Stimulated activated CD8-positive, alpha-beta memory T cell treated with anti-CD3 and anti-CD28 coated beads, Interleukin-12 subunit alpha, Interleukin-12 subunit beta, amount 100 ng/mL, for 1 hour (primary cell): ENCODE results near the gene CAT.
"Not testable (repeated sequence)": the region's sequence is repeated elsewhere in the genome, so short reads cannot be mapped to it uniquely, and the experiment has no call there.

Experiments
- DNase-seq: peaks from one replicate; pipeline ENCODE4 v3.0.0-alpha.2; 2020; ENCODE audit warnings: low read depth

CAT gene

DNA sequence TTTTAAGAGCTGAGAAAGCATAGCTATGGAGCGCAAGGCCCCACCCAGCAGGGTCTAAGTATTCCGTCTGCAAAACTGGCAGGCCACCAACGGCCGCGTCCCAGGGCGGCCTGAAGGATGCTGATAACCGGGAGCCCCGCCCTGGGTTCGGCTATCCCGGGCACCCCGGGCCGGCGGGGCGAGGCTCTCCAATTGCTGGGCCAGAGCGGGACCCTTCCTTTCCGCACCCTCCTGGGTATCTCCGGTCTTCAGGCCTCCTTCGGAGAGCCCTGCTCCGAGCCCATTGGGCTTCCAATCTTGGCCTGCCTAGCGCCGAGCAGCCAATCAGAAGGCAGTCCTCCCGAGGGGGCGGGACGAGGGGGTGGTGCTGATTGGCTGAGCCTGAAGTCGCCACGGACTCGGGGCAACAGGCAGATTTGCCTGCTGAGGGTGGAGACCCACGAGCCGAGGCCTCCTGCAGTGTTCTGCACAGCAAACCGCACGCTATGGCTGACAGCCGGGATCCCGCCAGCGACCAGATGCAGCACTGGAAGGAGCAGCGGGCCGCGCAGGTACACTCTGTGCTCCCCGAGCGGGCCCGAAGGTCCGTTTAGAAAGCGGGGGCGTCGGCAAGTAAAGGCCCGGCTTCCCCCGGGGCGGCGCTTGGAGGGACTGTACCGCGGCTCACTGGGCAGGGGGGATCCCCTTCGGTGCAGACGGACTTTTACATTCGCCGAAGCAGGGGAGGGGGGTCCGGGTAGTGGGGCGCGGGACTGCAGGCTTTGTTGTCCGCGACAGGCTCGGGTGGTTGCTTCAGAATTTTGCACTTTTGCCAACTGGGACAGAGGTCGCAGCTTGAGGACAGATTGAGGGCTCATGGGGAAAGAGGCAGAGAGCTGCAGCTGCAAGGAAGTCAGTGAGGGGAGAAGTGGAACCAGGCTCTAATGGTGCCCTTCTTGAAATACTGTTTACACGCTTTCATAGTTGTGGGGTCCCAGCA is at the start of gene CAT:
Gene CAT (plus strand): TSS at position 406 of the 979 bp plus-strand sequence. CDS start 80 bp downstream, at position 486.
- DNase-seq: peak; percentile 96

DNA sequence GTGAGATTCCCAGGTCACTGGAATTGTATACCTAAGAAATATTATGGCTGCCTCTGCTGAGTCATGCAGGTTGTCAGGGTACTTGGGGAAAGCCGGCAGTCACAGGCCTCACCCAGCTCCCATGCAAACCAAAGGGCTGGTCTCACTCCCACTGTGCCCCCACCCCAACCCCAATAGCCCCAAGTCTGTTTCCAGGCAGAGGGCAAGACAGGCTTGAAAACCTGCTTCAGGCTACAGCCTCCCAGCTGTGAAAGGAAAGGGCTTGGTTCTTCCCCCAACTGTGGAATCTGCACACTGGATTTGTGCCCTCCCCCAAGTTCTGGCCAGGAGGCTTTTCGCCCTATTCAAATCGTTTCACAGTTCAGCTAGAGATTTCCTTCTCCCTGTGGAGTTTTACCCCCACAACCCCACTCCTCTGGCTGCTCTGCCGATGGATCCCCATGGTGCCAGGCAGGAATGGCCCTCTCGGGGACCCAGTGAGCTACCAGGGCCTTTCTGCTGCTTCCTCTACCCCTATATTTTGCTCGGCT is 43.9 kb upstream of the CAT start:
- no peak for DNase-seq

DNA sequence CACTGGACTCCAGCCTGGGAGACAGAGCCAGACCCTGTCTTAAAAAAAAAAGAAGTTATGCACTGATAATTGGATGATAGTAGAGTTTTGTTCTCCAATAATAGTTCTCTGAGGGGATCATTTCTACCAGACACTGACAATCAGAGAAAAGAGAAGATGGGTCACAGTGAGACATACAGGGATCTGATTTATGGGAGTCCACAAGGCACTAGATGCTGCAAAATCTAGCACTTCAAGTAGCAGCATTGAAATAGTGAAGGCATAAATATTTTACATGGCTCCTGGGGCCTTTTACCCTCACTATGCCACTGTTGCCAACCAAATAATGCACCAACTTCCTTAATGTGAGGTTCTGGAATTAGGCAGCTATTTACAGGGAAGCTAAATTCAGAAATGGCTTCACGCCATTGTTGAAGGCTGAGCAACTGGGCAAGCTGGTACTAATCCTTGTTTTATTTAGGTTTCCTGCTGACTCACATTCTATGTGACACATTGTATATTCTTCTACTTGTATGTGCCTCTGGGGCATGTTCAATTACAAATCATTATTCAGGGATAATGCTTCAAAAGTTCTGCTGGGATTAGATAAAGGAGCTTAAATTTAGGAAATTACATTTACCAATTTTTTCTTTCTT is 42.7 kb upstream of the CAT start:
- no peak for DNase-seq

DNA sequence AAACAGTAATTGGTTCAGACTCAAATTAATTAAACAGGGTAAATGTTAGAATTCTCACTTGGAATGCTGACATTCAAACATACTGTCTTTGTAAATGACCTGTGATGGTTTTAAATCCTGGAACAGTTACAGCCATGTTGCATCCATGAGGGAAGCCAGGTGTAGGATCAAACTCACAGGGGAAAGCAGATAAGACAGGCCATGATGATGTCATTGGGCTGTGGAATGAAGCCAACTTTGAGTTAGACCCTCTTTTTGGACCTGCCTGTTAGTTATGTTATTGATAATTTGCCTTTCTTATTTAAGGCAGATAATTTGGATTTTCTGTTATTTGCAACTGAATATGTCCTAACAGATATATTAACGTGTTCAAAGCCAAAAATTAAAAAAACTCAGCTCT is 41.6 kb upstream of the CAT start:
- DNase-seq: no peak

DNA sequence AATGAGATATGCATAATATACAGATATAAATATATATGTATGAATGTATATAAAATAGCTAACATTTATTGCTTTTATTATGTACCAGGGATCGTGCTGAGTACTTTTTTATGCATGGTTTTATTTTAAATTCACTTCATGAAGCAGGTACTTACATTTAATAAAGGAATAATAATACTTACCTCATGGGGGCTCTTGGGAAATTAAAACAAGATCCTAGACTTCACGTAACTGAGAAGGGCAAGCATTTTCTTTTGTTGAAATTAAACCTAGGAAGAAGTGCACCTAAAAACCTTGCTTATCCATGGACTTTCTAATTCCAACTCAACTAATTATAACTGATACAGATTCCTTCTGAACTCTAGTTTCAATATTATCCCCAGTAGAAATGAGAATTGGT is 40.9 kb upstream of the CAT start:
- no peak for DNase-seq

DNA sequence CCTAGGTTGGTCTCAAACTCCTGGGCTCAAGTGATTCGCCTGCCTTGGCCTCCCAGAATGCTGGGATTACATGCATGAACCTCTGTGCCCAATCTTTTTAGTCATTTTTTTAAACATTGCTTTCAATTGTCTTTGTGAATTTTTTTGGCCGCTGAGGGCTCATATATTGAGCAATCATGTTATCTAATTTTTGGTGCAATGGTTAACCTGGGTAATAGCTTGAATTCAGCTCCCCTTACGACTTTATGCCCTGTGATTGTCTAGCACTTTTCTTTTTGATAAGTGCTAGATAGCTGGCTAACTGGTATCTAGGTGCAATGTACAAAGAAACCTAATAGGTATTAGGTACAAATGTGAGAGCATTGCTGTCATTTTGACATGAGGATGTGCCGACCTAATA is 35.3 kb upstream of the CAT start:
- DNase-seq: no peak

DNA sequence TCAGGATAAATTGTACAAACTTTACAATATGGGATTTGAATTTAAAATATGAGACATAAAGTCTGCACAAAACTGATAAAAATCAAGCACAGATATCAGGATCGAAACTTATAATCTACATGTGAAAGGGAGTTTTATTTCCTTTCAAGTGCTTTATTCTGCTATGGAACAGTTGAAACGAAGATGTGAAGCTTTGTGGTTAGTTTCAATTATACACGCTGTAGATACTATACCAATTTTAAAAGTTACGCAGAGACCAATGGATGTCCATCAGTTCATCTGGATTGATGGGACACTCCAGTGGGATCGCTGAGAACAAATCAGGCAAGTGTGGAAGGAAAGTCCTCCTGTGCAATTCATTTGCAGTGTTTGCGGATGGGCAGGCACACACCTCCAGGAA is 34.5 kb upstream of the CAT start:
- no peak for DNase-seq

DNA sequence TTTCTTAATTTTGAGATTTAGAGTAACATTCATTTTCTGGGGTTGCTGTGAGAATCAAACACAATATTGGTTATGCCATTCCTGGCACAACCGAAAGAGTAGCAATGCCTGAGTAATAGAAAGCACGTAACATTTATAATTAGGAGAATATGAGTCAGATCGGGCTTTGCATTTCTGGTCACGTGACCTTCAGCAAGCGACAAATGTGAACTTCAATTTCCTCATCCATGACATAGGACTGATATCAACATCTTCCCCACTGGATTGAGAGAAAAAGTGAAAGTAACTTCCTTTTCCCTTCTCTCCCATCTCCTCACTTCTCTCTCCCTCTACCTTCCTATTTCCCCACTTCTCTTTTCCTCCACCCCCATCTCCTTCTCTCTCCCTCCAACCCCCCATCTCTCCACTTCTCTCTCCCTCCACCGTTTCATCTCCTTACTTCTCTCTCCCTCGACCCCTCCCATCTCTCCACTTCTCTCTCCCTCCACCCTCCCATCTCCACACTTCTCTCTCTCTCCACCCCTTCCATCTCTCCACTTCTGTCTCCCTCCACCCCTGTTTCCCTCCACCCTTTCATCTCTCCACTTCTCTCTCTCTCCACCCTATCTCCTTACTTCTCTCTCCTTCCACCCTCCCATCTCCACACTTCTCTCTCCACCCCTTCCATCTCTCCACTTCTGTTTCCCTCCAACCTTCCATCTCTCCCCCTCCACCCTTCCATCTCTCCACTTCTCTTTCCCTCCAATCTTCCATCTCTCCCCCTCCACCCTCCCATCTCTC is 33.5 kb upstream of the CAT start:
- DNase-seq: no peak

DNA sequence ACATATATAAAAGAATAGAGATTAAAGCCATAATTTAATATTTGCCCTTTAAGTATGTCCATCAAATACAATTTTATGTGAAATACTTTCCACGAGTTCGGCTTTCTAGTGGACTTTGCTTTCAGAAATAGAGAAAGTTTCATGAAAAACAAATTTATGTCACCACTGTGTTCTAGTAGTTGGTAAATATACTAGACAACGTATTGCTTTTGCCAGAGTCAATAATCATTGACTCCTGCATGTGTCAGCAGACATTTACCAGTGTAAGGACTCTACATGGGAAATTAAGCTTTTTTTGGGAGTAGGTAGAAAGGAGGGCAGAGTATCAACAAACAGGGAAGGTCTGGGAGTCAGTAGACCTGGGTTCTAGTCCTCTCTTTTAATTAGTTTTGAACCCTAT is 32.3 kb upstream of the CAT start:
- DNase-seq: no peak

DNA sequence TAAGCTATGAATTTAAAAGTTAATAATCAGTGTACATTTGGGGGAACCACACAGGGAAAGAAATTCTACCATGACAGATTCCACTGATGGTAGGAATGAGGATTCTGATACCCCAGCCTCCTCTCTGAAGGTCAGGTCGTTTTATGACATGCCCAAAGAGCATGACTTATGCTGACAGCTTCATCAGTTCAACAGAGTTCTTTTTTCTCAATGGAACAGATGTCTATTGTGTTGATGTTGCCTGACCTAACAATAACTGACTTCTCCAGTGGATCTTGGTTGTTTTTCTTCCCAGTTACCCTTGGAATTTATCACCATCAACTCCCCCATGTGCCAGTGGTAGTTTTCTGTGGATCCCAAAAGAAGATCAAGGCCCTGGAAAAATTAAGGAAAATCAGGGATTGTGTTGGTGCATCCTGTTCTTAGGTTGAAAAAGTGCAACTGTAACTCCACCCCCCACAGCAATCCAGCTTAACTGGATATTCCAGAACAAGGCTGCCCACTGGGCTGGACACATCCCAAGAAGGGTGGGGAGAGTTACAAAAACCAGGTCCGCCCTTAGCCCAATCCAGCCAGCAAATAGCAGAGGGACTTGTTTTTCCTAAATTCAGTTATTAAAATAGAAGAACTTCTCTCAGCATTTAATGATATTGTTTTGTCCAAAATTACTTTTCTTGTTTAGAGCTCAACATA is 31.5 kb upstream of the CAT start:
- no peak for DNase-seq

DNA sequence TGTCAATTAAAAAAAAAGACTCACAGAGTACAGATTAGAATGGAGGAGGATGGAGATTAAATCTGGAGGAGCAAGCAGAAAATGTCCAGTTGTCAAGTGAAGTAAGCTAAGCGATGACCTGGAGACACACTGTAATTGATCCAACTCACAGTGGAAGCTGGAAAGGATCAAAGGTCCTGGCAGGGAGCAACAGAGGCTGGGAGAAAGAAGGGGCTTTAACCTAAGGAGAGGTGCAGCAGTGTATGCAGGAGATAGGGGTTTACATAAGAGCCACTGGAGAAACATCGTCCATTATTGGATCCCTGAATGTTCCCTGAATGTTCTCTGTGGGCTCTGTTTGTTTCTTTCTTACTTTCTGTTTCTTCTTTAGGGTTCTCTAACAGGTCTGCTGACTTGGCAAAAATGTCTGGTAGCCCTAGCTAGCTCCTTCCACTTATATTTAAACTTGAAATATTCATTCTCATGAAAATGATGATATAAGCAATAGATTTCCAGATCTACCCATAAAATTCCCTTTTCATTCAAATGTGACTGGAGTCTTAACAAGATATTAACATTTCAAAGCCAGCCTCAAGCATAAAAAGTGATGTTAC is 30.1 kb upstream of the CAT start:
- no peak for DNase-seq

DNA sequence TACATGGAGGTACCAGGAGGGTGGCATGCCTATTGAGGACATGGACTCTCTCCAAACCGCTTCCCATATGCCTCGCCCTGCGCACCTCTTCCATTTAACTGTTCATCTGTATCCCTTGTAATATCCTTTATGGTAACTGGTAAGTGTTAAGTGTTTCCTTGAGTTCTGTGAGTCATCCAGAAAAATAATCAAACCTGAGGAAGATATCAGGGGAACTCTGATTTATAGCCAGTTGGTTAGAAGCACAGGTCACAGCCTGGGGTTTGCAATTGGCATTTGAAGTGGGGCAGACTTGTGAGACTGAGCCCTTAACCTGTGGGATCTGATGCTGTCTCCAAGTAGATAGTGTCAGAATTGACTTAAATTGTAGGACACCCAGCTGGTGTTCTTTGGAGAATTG is 27.6 kb upstream of the CAT start:
- DNase-seq: no peak

DNA sequence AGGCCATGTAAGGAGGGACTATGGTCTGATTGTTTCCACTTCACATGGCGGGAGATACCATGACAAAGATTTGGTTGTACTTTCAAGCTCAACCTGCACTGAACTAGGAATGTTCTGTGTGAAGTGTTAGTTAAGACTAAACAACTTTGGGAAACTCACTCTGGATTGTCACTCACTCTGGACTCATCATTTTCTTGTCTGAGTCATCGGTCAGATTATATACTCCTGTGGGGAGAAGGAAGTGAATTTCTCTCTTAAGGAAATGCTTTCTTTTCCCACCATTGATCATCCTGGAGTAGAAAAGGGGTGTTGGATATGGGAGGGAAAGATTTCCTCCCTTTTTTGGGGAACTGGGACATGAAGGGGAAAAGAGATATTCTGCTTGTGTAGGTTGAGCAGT is 26.9 kb upstream of the CAT start:
- no peak for DNase-seq

DNA sequence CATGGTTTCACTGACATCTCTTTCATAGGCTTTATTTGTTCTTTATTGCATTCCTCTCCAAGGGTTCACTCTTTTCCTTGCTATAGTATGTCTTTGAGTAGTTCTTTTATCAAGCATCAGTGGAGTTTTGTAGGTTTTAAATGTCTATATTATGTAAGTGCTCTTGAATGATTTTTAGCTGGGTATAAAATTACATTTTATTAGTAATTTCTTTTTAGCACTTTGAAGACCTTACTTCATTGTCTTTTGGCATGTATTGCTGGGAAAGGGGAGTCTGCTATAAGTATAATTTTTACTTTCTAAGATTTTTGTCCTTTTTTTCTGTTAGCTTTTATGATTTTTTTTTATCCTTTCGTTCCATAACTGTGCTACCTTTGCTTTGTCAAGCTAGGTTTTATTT is 25.5 kb upstream of the CAT start:
- DNase-seq: no peak

DNA sequence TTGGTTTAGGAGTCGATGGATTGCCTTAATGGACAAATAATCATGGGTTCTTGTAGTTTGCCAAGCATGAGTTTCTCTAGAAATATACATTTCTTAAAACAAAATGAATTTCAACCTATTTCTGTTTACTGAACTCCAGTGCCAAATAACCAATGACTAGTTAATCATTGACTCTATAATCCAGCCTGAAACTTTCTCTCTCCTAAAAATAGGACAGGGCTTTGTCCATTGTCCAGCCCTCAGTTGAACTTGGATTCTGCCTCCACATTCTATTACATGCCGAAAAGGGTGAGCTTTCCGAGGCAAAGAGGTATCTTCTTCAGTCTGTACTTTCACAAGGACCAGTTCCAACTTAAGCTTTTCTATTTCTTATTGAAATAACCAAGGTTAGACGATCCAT is 23.2 kb upstream of the CAT start:
- DNase-seq: no peak

DNA sequence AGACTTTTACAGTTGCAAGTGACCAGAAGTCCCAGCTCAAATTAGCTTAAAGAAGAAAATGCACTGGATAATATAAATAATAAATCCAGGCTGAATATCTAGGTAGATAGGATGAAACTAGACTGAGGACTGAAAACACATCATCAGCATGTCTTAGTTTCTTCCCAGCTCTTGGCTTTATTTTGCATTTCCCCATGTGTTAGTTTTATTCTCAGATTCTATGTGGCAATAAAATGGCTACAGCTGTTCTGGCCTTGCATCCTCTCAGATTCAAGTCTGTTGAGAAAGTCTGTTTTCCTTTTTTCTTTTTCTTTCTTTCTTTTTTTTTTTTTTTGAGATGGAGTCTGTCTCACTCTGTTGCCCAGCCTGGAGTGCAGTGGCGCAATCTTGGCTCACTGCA is 22.6 kb upstream of the CAT start:
- DNase-seq: no peak

DNA sequence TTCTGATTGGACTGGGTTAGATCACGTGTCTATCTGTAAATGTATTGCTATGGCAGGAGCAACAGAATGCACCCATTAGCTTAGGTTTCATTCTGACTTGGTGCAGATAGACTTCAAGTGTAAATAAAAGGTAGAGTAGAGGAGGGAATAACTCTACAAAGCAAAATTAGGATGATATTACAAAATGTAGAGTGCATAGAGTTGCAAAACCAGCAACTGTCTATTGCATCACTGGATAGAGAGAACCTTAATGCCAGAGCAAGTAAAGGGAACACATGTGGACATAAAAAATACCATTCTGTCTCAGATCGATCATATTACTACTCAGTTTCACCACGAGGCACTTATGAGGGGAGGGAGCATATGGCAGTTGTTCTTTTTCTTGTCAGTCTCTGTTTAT is 22.0 kb upstream of the CAT start:
- DNase-seq: no peak

DNA sequence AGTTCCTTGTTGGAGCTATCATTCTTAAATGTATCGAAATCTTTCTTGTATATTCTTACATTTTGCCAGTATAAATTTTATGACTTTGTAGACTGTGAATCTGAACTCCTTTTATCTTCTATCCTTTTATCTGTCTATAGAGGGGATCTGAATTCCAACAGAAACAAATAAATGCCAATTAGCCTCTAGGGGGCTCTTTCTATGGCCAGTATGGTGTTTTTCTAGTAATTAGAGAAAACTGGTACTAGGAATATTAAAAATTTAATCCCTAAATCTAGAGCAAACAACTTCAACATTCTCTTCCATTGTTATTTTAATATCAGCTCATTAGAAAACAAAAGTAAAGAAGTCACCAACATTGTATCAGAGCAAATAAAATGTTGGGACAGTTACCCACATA is 21.5 kb upstream of the CAT start:
- no peak for DNase-seq

DNA sequence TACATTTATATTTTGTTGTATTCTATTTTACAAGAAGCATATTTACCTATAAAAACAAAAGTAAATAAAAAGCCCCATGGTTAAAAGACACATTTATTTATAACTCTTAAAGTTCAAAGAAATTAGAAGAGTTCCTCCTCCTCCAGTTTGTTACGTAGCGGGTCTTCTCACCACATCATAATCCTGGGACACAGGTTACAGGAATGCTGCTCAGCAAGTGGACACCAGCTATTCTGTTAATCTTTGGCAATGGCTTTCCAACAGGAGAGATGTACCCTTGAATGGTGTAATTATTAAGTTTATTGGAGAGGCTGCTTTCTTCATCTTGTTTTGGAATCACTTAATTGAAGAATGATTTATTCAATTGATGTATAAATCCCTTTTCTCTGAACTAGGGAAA is 19.6 kb upstream of the CAT start:
- no peak for DNase-seq

DNA sequence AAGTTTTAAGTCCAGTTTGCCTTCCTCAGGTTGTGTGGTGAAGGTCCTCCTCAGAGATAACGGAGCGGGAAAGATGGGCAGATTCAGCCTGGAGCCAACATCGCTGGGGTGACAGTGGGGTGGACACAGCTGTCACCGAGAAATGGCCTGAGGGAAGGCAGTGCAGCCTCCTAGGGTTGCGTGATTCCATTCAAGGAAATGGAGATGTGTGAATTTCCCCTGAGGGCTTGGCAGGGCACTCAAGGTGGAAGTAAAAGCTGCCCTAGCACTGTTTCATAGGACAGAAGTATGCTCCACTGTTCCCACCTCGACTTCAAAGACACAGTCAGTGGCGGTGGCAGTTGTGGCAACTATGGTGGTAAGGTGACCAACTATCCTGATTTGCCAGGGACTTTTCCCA is 15.4 kb upstream of the CAT start:
- no peak for DNase-seq

DNA sequence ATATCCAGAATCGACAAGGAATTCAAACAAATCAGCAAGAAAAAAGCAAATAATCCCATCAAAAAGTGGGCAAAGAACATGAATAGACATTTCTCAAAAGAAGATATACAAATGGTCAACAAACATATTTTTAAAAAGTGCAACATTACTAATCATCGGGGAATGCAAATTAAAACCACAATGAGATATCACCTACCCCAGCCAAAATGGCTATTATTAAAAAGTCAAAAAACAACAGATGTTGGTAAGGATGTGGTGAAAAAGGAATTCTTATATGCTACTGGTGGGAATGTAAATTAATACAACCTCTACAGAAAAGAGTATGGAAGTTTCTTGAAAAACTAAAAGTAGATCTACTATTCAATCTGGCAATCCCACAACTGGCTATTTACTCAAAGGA is 13.9 kb upstream of the CAT start:
- not testable (repeated sequence) for DNase-seq

DNA sequence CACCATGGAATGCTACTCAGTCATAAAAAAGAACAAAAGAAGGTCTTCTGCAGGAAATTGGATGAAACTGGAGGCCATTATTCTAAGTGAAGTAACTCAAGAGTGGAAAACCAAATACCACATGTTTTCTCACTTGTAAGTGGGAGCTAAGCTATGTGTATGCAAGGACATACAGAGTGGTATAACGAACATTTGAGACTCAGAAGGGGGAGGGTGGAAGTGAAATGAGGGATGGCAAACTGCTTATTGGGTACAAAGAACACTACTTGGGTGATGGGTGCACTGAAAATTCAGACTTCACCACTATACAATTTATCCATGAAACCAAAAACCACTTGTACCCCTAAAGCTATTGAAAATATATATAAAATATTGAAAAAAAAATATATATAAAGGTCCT is 13.4 kb upstream of the CAT start:
- DNase-seq: no peak
